SU-DHL-6 (cell line): Measurements from ENCODE around the gene SF1.

Experiments used
- H2AFZ ChIP-seq: fragments of 200-600 bp; sonication (generic); 2 replicates; pipeline ENCODE4 v1.6.1; 2014; ENCODE audit warnings: low read depth, mild to moderate bottlenecking, moderate library complexity, mixed read lengths, antibody characterized with exemption, low read length; ENCODE audit not compliant: severe bottlenecking
- H3F3A ChIP-seq: fragments of 200-600 bp; shearing (Covaris generic); 2 replicates; pipeline ENCODE4 v1.6.0; 2016; ENCODE audit warnings: antibody characterized with exemption, mild to moderate bottlenecking; ENCODE audit not compliant: insufficient read depth
- H3K27ac ChIP-seq: fragments of 200-600 bp; sonication (generic); 2 replicates; pipeline ENCODE4 v1.5.1; 2016; ENCODE audit warnings: low read depth, mild to moderate bottlenecking, low read length, moderate library complexity, mixed read lengths
- H3K27me3 ChIP-seq: fragments of 200-600 bp; sonication (generic), shearing (Covaris generic); 2 replicates; pipeline ENCODE4 v1.6.0; 2014; ENCODE audit warnings: mild to moderate bottlenecking, low read length
- H3K36me3 ChIP-seq: fragments of 200-600 bp; sonication (generic); 2 replicates; pipeline ENCODE4 v1.6.1; 2014; ENCODE audit warnings: mild to moderate bottlenecking, low read length, mixed read lengths
- H3K4me2 ChIP-seq: fragments of 300-600, 200-600 bp; shearing (Covaris generic), sonication (generic); 2 replicates; pipeline ENCODE4 v1.6.0; 2014; ENCODE audit warnings: low read length, low read depth, mild to moderate bottlenecking; ENCODE audit not compliant: poor library complexity, severe bottlenecking
- H3K4me3 ChIP-seq: fragments of 200-600 bp; sonication (generic); 2 replicates; pipeline ENCODE4 v1.5.1; 2014; ENCODE audit warnings: antibody characterized with exemption, low read length, mild to moderate bottlenecking, mixed read lengths; ENCODE audit not compliant: insufficient read depth, poor library complexity, severe bottlenecking
- H3K79me2 ChIP-seq: fragments of 200-600 bp; sonication (generic); 2 replicates; pipeline ENCODE4 v1.6.1; 2014; ENCODE audit warnings: mild to moderate bottlenecking, low read length, moderate library complexity; ENCODE audit not compliant: insufficient read depth
- H3K9ac ChIP-seq: fragments of 200-600 bp; sonication (generic); 2 replicates; pipeline ENCODE4 v1.7.0; 2014; ENCODE audit warnings: mild to moderate bottlenecking, low read length
- H3K9me2 ChIP-seq: fragments of 200-600 bp; sonication (generic); replicated peaks from 2 replicates; pipeline ENCODE4 v1.6.1; 2014; ENCODE audit warnings: low read length; ENCODE audit not compliant: insufficient read depth
- H3K9me3 ChIP-seq: fragments of 200-600 bp; sonication (generic); 2 replicates; pipeline ENCODE4 v1.6.1; 2014; ENCODE audit warnings: low read length, mixed read lengths; ENCODE audit not compliant: insufficient read depth
- H4K20me1 ChIP-seq: fragments of 200-600 bp; sonication (generic); 2 replicates; pipeline ENCODE4 v1.6.1; 2014; ENCODE audit warnings: low read depth, mild to moderate bottlenecking, antibody characterized with exemption, low read length, moderate library complexity, mixed read lengths
- CTCF ChIP-seq: fragments of 200-600 bp; sonication (generic); IDR thresholded peaks from one replicate; pipeline ENCODE4 v1.5.1; 2017; ENCODE audit warnings: antibody characterized with exemption, mild to moderate bottlenecking, low read length, moderate library complexity; ENCODE audit not compliant: insufficient read depth, poor library complexity, severe bottlenecking
- EZH2phosphoT487 ChIP-seq: fragments of 200-600 bp; sonication (generic), shearing (Covaris generic); conservative IDR thresholded peaks from 2 replicates; pipeline ENCODE4 v1.6.1; 2018; ENCODE audit warnings: mild to moderate bottlenecking, antibody characterized with exemption, low read length, moderate library complexity, mixed read lengths

Gene SF1

GRCh38 chr11:64767344-64768299 lies 10.7 kb downstream of the SF1 start:
- no peak overlapping the region for H2AFZ ChIP-seq
- H3F3A ChIP-seq: peaks cover 71% of the 10 kb centered on the region

GRCh38 chr11:64766881-64767280 lies 11.5 kb downstream of the SF1 start:
- Histone ChIP-seq H3K79me2 (peaks cover 9% of the 10 kb centered on the region), H3K4me3 (no peak overlapping the region), H3K27me3 (no peaks in the 10 kb centered on the region), H3K36me3 (peaks cover 52% of the 10 kb centered on the region), H3F3A (peaks cover 71% of the 10 kb centered on the region), H3K9me3 (no peaks in the 10 kb centered on the region), H3K9ac (no peak overlapping the region), H3K27ac (no peak overlapping the region), H3K9me2 (no peaks in the 10 kb centered on the region), H4K20me1 (peaks cover 24% of the 10 kb centered on the region), H2AFZ (no peak overlapping the region), H3K4me2 (no peak overlapping the region)
- no peak for TF ChIP-seq CTCF
- no peak for TF ChIP-seq EZH2phosphoT487

More at GRCh38 chr11:64767344-64768299, 10.7 kb downstream of the SF1 start:
- Histone ChIP-seq H3K4me3 (no peak overlapping the region), H3K4me2 (no peak overlapping the region), H4K20me1 (peaks cover 32% of the 10 kb centered on the region), H3K36me3 (peaks cover 59% of the 10 kb centered on the region), H3K79me2 (peaks cover 16% of the 10 kb centered on the region), H3K27me3 (no peaks in the 10 kb centered on the region), H3K9me2 (no peaks in the 10 kb centered on the region), H3K27ac (no peak overlapping the region), H3K9me3 (no peaks in the 10 kb centered on the region), H3K9ac (no peak overlapping the region)
- TF ChIP-seq EZH2phosphoT487 (no peak), CTCF (peak; percentile 87)

- TF ChIP-seq EZH2phosphoT487 (no peak), CTCF (no peak)
- peaks cover under 1% of the 10 kb centered on the region; the same call in 1 of the 2 replicates for H3K79me2 ChIP-seq
- H3K9ac ChIP-seq: no peak overlapping the region
- H4K20me1 ChIP-seq: peaks cover 16% of the 10 kb centered on the region
- no peaks in the 10 kb centered on the region for H3K9me3 ChIP-seq
- no peaks in the 10 kb centered on the region for H3K9me2 ChIP-seq
- no peaks in the 10 kb centered on the region for H3K27me3 ChIP-seq
- no peak overlapping the region for H2AFZ ChIP-seq
- no peak overlapping the region for H3K4me2 ChIP-seq
- H3F3A ChIP-seq: peaks cover 68% of the 10 kb centered on the region
- H3K27ac ChIP-seq: no peak overlapping the region
- peaks cover 43% of the 10 kb centered on the region for H3K36me3 ChIP-seq
- no peak overlapping the region for H3K4me3 ChIP-seq
These were observed 12.3 kb downstream of the SF1 start for GRCh38 chr11:64765851-64766665.
